Right lobe of liver (tissue), 6 donors: Measurements from ENCODE around the gene RRM2. TPM values are rescaled to one million over a fixed set of nuclear protein-coding genes. Genes with fewer than 3 reads are reported as not detected.

Source experiments
- ATAC-seq, 4 donors: fragments of 200-7000 bp; cut with Tn5 transposase; one replicate each; pipeline ENCODE4 v1.9.1; 2020; ENCODE audit warnings: mild to moderate bottlenecking in 4 of 4, moderate library complexity in 4 of 4
- DNase-seq, 3 donors: peaks; one replicate each; pipeline ENCODE4 v3.0.0-alpha.2; 2020
- H3K27ac ChIP-seq, 3 donors: fragments of 200-600 bp; one replicate each; pipeline ENCODE4 v1.8.0; 2022
- H3K27me3 ChIP-seq, 2 donors: fragments of 200-600 bp; one replicate each; pipeline ENCODE4 v1.8.0; 2022
- H3K36me3 ChIP-seq, 4 donors: fragments of 200-600 bp; sonication (generic) in 1 of 4; one replicate each; pipeline versions ENCODE4 v1.5.1 to v1.8.0; 2017 to 2022; ENCODE audit warnings: control low read depth in 1 of 4
- H3K4me1 ChIP-seq, 4 donors: fragments of 200-600 bp; sonication (generic) in 1 of 4; one replicate each; pipeline versions ENCODE4 v1.5.1 to v1.8.0; 2017 to 2022; ENCODE audit warnings: control low read depth in 1 of 4
- H3K4me3 ChIP-seq, 3 donors: fragments of 200-600 bp; one replicate each; pipeline ENCODE4 v1.8.0; 2022
- H3K9me3 ChIP-seq, 4 donors: fragments of 200-600 bp; sonication (generic) in 1 of 4; one replicate each; pipeline versions ENCODE4 v1.5.1 to v1.8.0; 2017 to 2022; ENCODE audit warnings: control low read depth in 1 of 4
- POLR2A ChIP-seq: fragments of 450-650 bp; IDR thresholded peaks from one replicate; pipeline ENCODE4 v1.6.1; 2017; ENCODE audit warnings: antibody characterized with exemption, mild to moderate bottlenecking
- WGBS: methylation state at CpG from one replicate; pipeline ENCODE4 v1.1.6; 2018; ENCODE audit warnings: low coverage, low lambda C conversion rate; ENCODE audit not compliant: insufficient coverage; ENCODE audit errors: missing lambda C conversion rate; 5-methylcytosine and 5-hydroxymethylcytosine counted together
- intact Hi-C, 2 donors: fragments of 100-400 bp; cut with DNase I; formaldehyde crosslinking; loops; one replicate each; pipeline versions ENCODE4 v1.11.2 to v1.14.1; 2022
- total RNA-seq, 6 experiments: library from RNA; depleted of rRNA in 2 of 6; stranded (reverse); fragments of >200 nt in 2 of 6; fragmentation: NEBNext Ultra II Directional in 3 of 6; extraction: Animal tissue kit (Norgen Biotek cat#: 25700) in 3 of 6; gene quantifications; one replicate each; pipeline versions ENCODE4 v1.1.0 to v1.2.4, GENCODE V29; 2016 to 2023
- TF ChIP-seq, protein P1 (sequence below), 4 donors: fragments of 200-600 bp in 3 of 4; fragments of 450-650 bp in 1 of 4; IDR thresholded peaks; one replicate each; pipeline versions ENCODE4 v1.5.1 to v1.8.0; 2016 to 2022; ENCODE audit warnings: antibody characterized with exemption in 4 of 4, mild to moderate bottlenecking in 2 of 4
- donor health status: DM: no; HTN: yes; CAD: no.
- donor health status: DM: no; HTN: no; CAD: no.
- donor health status: DM: no; HTN: no; CAD: no.
- donor health status: DM: no; HTN: yes; CAD: no.
- donor health status: DM: no; HTN: yes; CAD: no.

The RRM2 gene
- total RNA-seq, 6 experiments from 2014 or later = 1.1 to 10.3 (median 5.7) TPM

DNA sequence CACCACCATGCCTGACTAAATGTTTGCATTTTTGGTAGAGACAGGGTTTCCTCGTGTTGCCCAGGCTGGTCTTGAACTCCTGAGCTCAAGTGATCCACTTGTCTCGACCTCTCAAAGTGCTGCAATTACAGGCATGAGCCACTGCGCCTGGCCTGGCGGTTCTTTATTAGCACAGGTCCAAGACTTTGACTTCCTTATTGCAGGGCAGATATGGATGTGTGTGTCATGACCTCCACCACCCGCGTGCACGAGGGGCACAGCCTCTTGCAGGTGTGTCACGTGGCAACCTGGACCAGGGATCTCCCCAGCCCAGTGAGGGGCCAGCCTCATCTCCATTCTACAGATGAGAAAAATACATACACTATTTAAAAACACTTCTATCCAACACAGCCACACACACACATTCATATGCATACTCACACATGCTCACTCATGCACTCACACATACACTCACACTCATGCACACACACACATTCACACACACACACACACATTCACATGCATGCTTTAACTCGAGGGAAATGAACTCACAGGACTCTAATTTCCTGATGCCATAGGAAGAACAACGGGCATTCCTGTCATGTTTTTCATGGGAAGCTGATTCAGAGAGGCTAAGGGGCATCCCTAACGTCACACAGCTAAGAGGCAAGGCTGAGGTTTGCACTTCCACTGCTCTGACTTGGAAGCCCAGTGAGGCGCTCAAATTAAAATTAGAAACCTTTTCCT is 38.8 kb downstream of the RRM2 start:
- Histone ChIP-seq H3K4me3 (no peak overlapping the region), H3K9me3 (no peaks in the 10 kb centered on the region), H3K36me3 (no peaks in the 10 kb centered on the region), H3K27me3 (no peaks in the 10 kb centered on the region), H3K4me1 (no peaks in the 10 kb centered on the region), H3K27ac (no peak overlapping the region)
- no peak for TF ChIP-seq POLR2A
- TF ChIP-seq, protein P1, sequence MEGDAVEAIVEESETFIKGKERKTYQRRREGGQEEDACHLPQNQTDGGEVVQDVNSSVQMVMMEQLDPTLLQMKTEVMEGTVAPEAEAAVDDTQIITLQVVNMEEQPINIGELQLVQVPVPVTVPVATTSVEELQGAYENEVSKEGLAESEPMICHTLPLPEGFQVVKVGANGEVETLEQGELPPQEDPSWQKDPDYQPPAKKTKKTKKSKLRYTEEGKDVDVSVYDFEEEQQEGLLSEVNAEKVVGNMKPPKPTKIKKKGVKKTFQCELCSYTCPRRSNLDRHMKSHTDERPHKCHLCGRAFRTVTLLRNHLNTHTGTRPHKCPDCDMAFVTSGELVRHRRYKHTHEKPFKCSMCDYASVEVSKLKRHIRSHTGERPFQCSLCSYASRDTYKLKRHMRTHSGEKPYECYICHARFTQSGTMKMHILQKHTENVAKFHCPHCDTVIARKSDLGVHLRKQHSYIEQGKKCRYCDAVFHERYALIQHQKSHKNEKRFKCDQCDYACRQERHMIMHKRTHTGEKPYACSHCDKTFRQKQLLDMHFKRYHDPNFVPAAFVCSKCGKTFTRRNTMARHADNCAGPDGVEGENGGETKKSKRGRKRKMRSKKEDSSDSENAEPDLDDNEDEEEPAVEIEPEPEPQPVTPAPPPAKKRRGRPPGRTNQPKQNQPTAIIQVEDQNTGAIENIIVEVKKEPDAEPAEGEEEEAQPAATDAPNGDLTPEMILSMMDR (IDR thresholded peaks at IDR 0.05) = no peak
- peak in 1 of 3 donors; percentile 18 for DNase-seq
- WGBS = 65% methylated on average over 6 of the region's 12 CpGs
- ATAC-seq = no peak
- intact Hi-C loops = no loop called here

DNA sequence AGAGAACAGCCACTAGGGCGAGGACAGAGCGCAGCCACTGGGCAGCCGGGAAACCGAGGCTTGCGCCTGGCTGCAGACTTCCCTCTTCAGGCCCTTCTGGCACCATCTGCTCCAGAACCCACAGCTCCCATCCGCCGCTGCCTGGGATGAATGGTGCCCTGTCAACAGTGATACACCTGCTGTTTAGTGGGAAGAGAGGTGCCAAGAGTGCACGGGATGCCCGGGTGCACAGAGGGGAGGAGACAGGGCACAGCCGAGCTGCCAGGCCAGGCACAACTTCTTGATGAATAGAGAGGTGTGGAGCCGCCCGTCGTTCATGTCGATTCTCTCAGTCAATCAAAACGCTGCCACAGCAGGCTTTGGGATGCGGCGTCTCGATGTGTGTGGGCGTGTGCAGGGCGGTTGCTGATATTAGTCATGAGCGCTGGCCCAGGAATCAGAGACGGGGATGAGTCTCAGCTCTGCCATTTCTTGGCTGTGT is 39.5 kb downstream of the RRM2 start:
- TF ChIP-seq POLR2A = no peak
- TF ChIP-seq, protein P1 (IDR thresholded peaks at IDR 0.05) = no peak
- WGBS = 74% methylated on average over 3 of the region's 22 CpGs
- no peaks in the 10 kb centered on the region for H3K9me3 ChIP-seq
- intact Hi-C loops = no loop called here
- H3K4me1 ChIP-seq = no peaks in the 10 kb centered on the region
- H3K4me3 ChIP-seq = no peak overlapping the region
- no peak overlapping the region for H3K27ac ChIP-seq
- DNase-seq = peak in 1 of 3 donors; percentile 30
- H3K36me3 ChIP-seq = no peaks in the 10 kb centered on the region
- no peak for ATAC-seq
- no peaks in the 10 kb centered on the region for H3K27me3 ChIP-seq

DNA sequence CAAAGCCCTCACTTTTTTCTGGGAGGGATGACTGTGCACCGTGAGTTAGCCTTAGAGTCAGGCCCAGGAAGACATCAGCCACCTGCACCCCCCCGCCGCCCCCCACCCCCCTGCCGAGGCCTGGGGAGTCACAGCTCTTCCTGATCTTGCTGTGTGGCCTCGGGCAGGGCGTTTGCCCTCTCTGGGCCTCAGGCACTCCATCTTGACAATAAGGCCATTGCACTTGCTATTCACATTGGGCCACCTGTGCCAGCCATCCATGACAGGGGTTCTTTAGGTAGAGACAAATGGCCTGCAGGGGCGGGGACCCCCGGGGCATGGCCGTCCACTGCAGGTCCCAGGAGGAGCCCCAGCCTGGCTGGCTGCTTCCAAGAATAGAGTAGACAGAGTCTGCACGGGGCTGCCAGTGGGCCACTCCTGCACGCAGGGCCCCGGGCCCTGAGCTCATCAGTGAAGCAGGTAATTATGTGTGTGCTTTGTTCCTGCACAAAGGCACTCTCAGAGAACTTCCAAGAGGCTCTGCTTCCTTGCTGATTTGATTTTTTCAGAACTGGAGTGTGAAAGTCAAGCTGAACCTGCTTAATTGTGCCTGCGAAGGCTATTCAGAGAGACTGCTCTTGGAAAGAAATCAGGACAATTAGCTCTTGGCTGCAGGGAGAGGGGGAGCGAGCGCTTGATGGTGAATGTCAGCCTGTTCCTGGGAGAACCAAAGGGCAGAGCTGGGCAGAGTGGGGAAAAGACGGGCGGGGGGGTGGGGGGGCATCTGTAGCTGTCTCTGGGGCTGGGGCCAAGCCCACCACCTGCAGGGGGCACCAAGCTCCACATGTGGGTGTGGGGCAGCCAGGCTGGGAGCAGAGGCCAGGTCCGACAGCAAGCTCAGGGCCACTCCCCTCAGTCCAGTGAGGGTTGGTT is 40.3 kb downstream of the RRM2 start:
- Histone ChIP-seq H3K27me3 (no peaks in the 10 kb centered on the region), H3K9me3 (no peaks in the 10 kb centered on the region), H3K4me1 (no peaks in the 10 kb centered on the region), H3K27ac (no peak overlapping the region), H3K4me3 (no peak overlapping the region), H3K36me3 (no peaks in the 10 kb centered on the region)
- ATAC-seq = peak in 1 of 4 donors; percentile 43
- 100% methylated on average over 3 of the region's 18 CpGs for WGBS
- intact Hi-C loops = no loop called here
- TF ChIP-seq, protein P1 (IDR thresholded peaks at IDR 0.05) = peak in 1 of 4 donors; percentile 7
- no peak for TF ChIP-seq POLR2A
- DNase-seq = peak in 1 of 3 donors; percentile 45

DNA sequence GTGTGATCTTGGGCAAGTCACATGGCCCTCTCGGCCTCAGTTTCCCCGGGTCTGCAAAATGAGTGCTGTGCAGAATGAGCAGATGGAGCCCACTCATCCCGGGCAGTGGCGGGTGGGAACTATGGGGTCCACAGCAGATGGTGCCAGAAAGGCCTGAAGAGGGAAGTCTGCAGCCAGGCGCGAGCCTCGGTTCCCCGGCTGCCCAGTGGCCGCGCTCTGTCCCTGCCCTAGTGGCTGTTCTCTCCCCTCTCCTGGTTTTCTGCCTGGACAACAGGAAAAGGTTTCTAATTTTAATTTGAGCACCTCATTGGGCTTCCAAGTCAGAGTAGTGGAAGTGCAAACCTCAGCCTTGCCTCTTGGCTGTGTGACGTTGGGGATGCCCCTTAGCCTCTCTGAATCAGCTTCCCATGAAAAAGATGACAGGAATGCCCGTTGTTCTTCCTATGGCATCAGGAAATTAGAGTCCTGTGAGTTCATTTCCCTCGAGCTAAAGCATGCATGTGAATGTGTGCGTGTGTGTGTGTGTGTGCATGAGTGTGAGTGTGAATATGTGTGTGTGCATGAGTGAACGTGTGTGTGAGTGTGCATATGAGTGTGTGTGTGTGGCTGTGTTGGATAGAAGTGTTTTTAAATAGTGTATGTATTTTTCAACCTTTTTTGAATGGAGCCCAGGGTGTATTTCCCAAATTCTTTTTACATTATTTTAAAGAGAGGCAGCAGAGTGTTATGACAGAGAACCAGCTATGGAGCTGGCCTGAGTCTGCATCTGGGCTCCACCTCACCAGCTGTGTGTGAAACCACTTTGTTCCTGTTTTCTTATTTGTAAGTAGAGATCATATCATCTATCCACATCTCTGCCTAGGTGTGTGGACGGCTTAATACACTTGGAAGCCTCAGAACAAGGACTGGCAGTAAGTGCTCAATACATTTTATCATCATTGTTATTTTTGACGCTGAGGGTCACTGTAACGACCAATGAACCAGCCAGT is 41.3 kb downstream of the RRM2 start:
- intact Hi-C loops = no loop called here
- Histone ChIP-seq H3K4me1 (no peaks in the 10 kb centered on the region), H3K27me3 (no peaks in the 10 kb centered on the region), H3K4me3 (no peak overlapping the region), H3K9me3 (no peaks in the 10 kb centered on the region), H3K36me3 (no peaks in the 10 kb centered on the region), H3K27ac (no peak overlapping the region)
- 75% methylated on average over 6 of the region's 18 CpGs for WGBS
- DNase-seq (no peak), ATAC-seq (no peak)
- no peak for TF ChIP-seq POLR2A
- TF ChIP-seq, protein P1 (IDR thresholded peaks at IDR 0.05) = no peak
